Natural killer cell (primary cell): Measurements from ENCODE around the gene BLOC1S2. TPM values are rescaled to one million over a fixed set of nuclear protein-coding genes. Genes with fewer than 3 reads are reported as not detected.
"Not testable (repeated sequence)": the region's sequence is repeated elsewhere in the genome, so short reads cannot be mapped to it uniquely, and the experiment has no call there.

Source experiments
- ATAC-seq, 3 donors: fragments of 150-1000 bp in 2 of 3; fragments of 200-7000 bp in 1 of 3; cut with Tn5 transposase; 1 replicate in 1 of 3; 2 replicates in 2 of 3; pipeline ENCODE4 v1.10.0; 2021; ENCODE audit warnings: mild to moderate bottlenecking in 2 of 3, moderate library complexity in 2 of 3
- DNase-seq, 2 donors: peaks; one replicate each; pipeline versions ENCODE4 v3.0.0 to v3.0.0-alpha.2; 2013 to 2021; ENCODE audit warnings: mixed read lengths in 1 of 2
- H3K27ac ChIP-seq: one replicate; pipeline ENCODE4 v1.5.1; 2013; ENCODE audit warnings: mild to moderate bottlenecking, low read length
- H3K27me3 ChIP-seq: one replicate; pipeline ENCODE4 v1.6.1; 2013; ENCODE audit warnings: low read length; ENCODE audit not compliant: control insufficient read depth, insufficient read depth
- H3K36me3 ChIP-seq: one replicate; pipeline ENCODE4 v1.6.1; 2013; ENCODE audit warnings: low read length; ENCODE audit not compliant: control insufficient read depth, insufficient read depth
- H3K4me1 ChIP-seq: one replicate; pipeline ENCODE4 v1.6.1; 2013; ENCODE audit warnings: low read length; ENCODE audit not compliant: control insufficient read depth, insufficient read depth
- H3K4me3 ChIP-seq: one replicate; pipeline ENCODE4 v1.5.1; 2013; ENCODE audit warnings: low read length
- H3K9me3 ChIP-seq: one replicate; pipeline ENCODE4 v1.6.1; 2013; ENCODE audit warnings: low read length; ENCODE audit not compliant: control insufficient read depth, insufficient read depth
- H3K27ac Mint-ChIP-seq, 2 donors: one replicate each; pipeline ENCODE4 v1.8.0; 2022; ENCODE audit warnings: mild to moderate bottlenecking in 2 of 2, mixed read lengths in 2 of 2, moderate library complexity in 1 of 2
- H3K27me3 Mint-ChIP-seq, 2 donors: one replicate each; pipeline ENCODE4 v1.8.0; 2022; ENCODE audit warnings: low read depth in 2 of 2, mixed read lengths in 2 of 2
- H3K36me3 Mint-ChIP-seq: one replicate; pipeline ENCODE4 v1.8.0; 2022; ENCODE audit warnings: mixed read lengths
- H3K4me1 Mint-ChIP-seq, 2 donors: one replicate each; pipeline ENCODE4 v1.8.0; 2022; ENCODE audit warnings: mixed read lengths in 2 of 2
- H3K4me3 Mint-ChIP-seq: one replicate; pipeline ENCODE4 v1.8.0; 2022; ENCODE audit warnings: mild to moderate bottlenecking, moderate library complexity, mixed read lengths
- H3K9me3 Mint-ChIP-seq, 2 donors: one replicate each; pipeline ENCODE4 v1.8.0; 2022; ENCODE audit warnings: mixed read lengths in 2 of 2
- CTCF ChIP-seq: fragments of 200-600 bp; IDR thresholded peaks from one replicate; pipeline ENCODE4 v1.8.0; 2022; ENCODE audit warnings: antibody characterized with exemption
- WGBS: methylation state at CpG from one replicate; pipeline ENCODE4 v1.1.7; 2013; ENCODE audit warnings: missing lambda C conversion rate; ENCODE audit not compliant: insufficient coverage; 5-methylcytosine and 5-hydroxymethylcytosine counted together
- intact Hi-C: fragments of 100-400 bp; cut with micrococcal nuclease; formaldehyde crosslinking; loops from one replicate; pipeline ENCODE4 v1.14.2; 2022
- total RNA-seq, 4 donors: library from RNA; stranded (reverse); fragments of 120-200 nt in 1 of 4; gene quantifications; one replicate each; pipeline versions ENCODE4 v1.2.3 to v1.2.4, GENCODE V29; 2013 to 2022

Gene BLOC1S2
- total RNA-seq, 3 donors from 2014 or later (not counting 1 experiment from before 2014, with no cell fraction given) = 36.7 to 63.7 (median 60.4) TPM

- intact Hi-C loops = no loop called here
- peaks cover 29 to 44% of the 10 kb centered on the region in 2 donors for H3K27me3 Mint-ChIP-seq
Observed at GRCh38 chr10:100306861-100307260, 20.4 kb upstream of the BLOC1S2 start.

GRCh38 chr10:100304414-100304813, 17.9 kb upstream of the BLOC1S2 start:
- intact Hi-C loops = no loop called here
- 95% methylated on average over 3 of the region's 3 CpGs for WGBS
- H3K9me3 Mint-ChIP-seq = peaks cover 0 to 3% of the 10 kb centered on the region in 2 donors
- no peaks in the 10 kb centered on the region for H3K36me3 ChIP-seq
- no peak for DNase-seq
- no peaks in the 10 kb centered on the region for H3K9me3 ChIP-seq
- H3K36me3 Mint-ChIP-seq = no peaks in the 10 kb centered on the region
- ATAC-seq = no peak
- no peak overlapping the region for H3K4me3 ChIP-seq
- peaks cover 29 to 40% of the 10 kb centered on the region in 2 donors for H3K27me3 Mint-ChIP-seq
- no peaks in the 10 kb centered on the region for H3K4me1 Mint-ChIP-seq
- TF ChIP-seq CTCF = no peak
- H3K27ac ChIP-seq = no peak overlapping the region
- peaks cover 5% of the 10 kb centered on the region for H3K27me3 ChIP-seq
- H3K27ac Mint-ChIP-seq = no peak overlapping the region
- no peaks in the 10 kb centered on the region for H3K4me1 ChIP-seq
- no peak overlapping the region for H3K4me3 Mint-ChIP-seq

More at GRCh38 chr10:100306861-100307260, 20.4 kb upstream of the BLOC1S2 start:
- DNase-seq (no peak), ATAC-seq (no peak)
- no peaks in the 10 kb centered on the region for H3K36me3 ChIP-seq
- H3K27ac Mint-ChIP-seq = no peak overlapping the region
- no peaks in the 10 kb centered on the region for H3K4me1 ChIP-seq
- H3K4me3 Mint-ChIP-seq = no peak overlapping the region
- H3K4me1 Mint-ChIP-seq = no peaks in the 10 kb centered on the region
- H3K9me3 Mint-ChIP-seq = no peaks in the 10 kb centered on the region
- H3K27ac ChIP-seq = no peak overlapping the region
- no peaks in the 10 kb centered on the region for H3K9me3 ChIP-seq
- no peaks in the 10 kb centered on the region for H3K36me3 Mint-ChIP-seq
- WGBS = 94% methylated on average over 5 of the region's 5 CpGs
- TF ChIP-seq CTCF = no peak
- H3K27me3 ChIP-seq = peaks cover 5% of the 10 kb centered on the region
- no peak overlapping the region for H3K4me3 ChIP-seq

- no peaks in the 10 kb centered on the region for H3K4me1 Mint-ChIP-seq
- peak; percentile 27 for TF ChIP-seq CTCF
Observed at GRCh38 chr10:100303724-100304319, 17.3 kb upstream of the BLOC1S2 start.

GRCh38 chr10:100301123-100301522, 14.6 kb upstream of the BLOC1S2 start:
- H3K9me3 Mint-ChIP-seq, DNase-seq, H3K4me3 Mint-ChIP-seq, H3K4me1 ChIP-seq, H3K4me1 Mint-ChIP-seq, H3K27me3 ChIP-seq, ATAC-seq, intact Hi-C loops, H3K27ac ChIP-seq, H3K36me3 ChIP-seq, H3K36me3 Mint-ChIP-seq, H3K4me3 ChIP-seq, H3K9me3 ChIP-seq, H3K27ac Mint-ChIP-seq: not testable (repeated sequence)
- H3K27me3 Mint-ChIP-seq = peaks cover 36 to 41% of the 10 kb centered on the region in 2 donors
- 84% methylated on average over 4 of the region's 5 CpGs for WGBS

More at GRCh38 chr10:100303724-100304319, 17.3 kb upstream of the BLOC1S2 start:
- H3K4me1 ChIP-seq = no peaks in the 10 kb centered on the region
- no peak overlapping the region for H3K27ac ChIP-seq
- intact Hi-C loops = no loop called here
- Mint-ChIP-seq H3K36me3 (no peaks in the 10 kb centered on the region), H3K27me3 (peaks cover 29 to 41% of the 10 kb centered on the region in 2 donors), H3K9me3 (peaks cover 0 to 3% of the 10 kb centered on the region in 2 donors), H3K4me3 (no peak overlapping the region), H3K27ac (no peak overlapping the region)
- H3K9me3 ChIP-seq = no peaks in the 10 kb centered on the region
- DNase-seq (peak in 1 of 2 donors; percentile 22), ATAC-seq (no peak)
- WGBS = 21% methylated on average over 6 of the region's 7 CpGs
- peaks cover 5% of the 10 kb centered on the region for H3K27me3 ChIP-seq
- no peak overlapping the region for H3K4me3 ChIP-seq
- H3K36me3 ChIP-seq = no peaks in the 10 kb centered on the region
